CD14-positive monocyte (primary cell): ENCODE results near the gene H6PD. TPM values are rescaled to one million over a fixed set of nuclear protein-coding genes. Genes with fewer than 3 reads are reported as not detected.
A peak's percentile ranks its signal among the peaks of the same experiment; 100 is the strongest.

Experiments
- DNase-seq, 3 donors: peaks; one replicate each; pipeline ENCODE4 v3.0.0-alpha.2; 2011 to 2022
- H2AFZ ChIP-seq: 2 replicates; pipeline ENCODE4 v1.6.0; 2012; ENCODE audit warnings: mild to moderate bottlenecking, low read depth, low read length, inconsistent platforms; ENCODE audit not compliant: insufficient read depth, poor library complexity, severe bottlenecking
- H3K27ac ChIP-seq, 2 donors: 1 replicate in 1 of 2; 2 replicates in 1 of 2; pipeline ENCODE4 v1.5.1; 2012 to 2013; ENCODE audit warnings: low read length in 2 of 2, control low read depth in 1 of 2, inconsistent platforms in 1 of 2, low read depth in 1 of 2, mild to moderate bottlenecking in 1 of 2
- H3K27me3 ChIP-seq, 2 donors: one replicate each; pipeline versions ENCODE4 v1.6.0 to v1.6.1; 2011 to 2013; ENCODE audit warnings: low read length in 2 of 2; ENCODE audit not compliant: control insufficient read depth in 2 of 2, insufficient read depth in 2 of 2
- H3K36me3 ChIP-seq, 2 donors: replicated peaks in 1 of 2; 1 replicate in 1 of 2; 2 replicates in 1 of 2; pipeline versions ENCODE4 v1.5.1 to v1.6.1; 2012 to 2013; ENCODE audit warnings: low read length in 2 of 2, control low read depth in 1 of 2, inconsistent platforms in 1 of 2, mild to moderate bottlenecking in 1 of 2; ENCODE audit not compliant: insufficient read depth in 2 of 2, control insufficient read depth in 1 of 2
- H3K4me1 ChIP-seq, 2 donors: 1 replicate in 1 of 2; 2 replicates in 1 of 2; pipeline versions ENCODE4 v1.5.1 to v1.6.1; 2012 to 2013; ENCODE audit warnings: low read length in 2 of 2, control low read depth in 1 of 2, inconsistent platforms in 1 of 2, mild to moderate bottlenecking in 1 of 2, moderate library complexity in 1 of 2; ENCODE audit not compliant: insufficient read depth in 2 of 2, control insufficient read depth in 1 of 2
- H3K4me2 ChIP-seq: replicated peaks from 2 replicates; pipeline ENCODE3; 2012; ENCODE audit warnings: low read length, moderate library complexity, mild to moderate bottlenecking; ENCODE audit not compliant: poor library complexity, severe bottlenecking; ENCODE audit errors: extremely low read depth
- H3K4me3 ChIP-seq, 3 experiments: fragments of 200-600 bp in 1 of 3; sonication (generic) in 1 of 3; replicated peaks in 1 of 3; 1 replicate in 2 of 3; 2 replicates in 1 of 3; pipeline ENCODE4 v1.5.1; 2011 to 2013; ENCODE audit warnings: low read length in 3 of 3, mild to moderate bottlenecking in 3 of 3, control low read depth in 2 of 3, low read depth in 2 of 3, inconsistent platforms in 1 of 3, moderate library complexity in 1 of 3
- H3K79me2 ChIP-seq: 2 replicates; pipeline ENCODE4 v1.6.0; 2012; ENCODE audit warnings: mild to moderate bottlenecking, control low read depth, inconsistent platforms, low read length, moderate library complexity; ENCODE audit not compliant: insufficient read depth
- H3K9ac ChIP-seq: 2 replicates; pipeline ENCODE4 v1.6.0; 2017; ENCODE audit warnings: low read length, mild to moderate bottlenecking; ENCODE audit not compliant: insufficient read depth, poor library complexity, severe bottlenecking
- H3K9me3 ChIP-seq, 2 donors: replicated peaks in 1 of 2; 1 replicate in 1 of 2; 2 replicates in 1 of 2; pipeline versions ENCODE4 v1.5.1 to v1.6.1; 2012 to 2013; ENCODE audit warnings: low read length in 2 of 2, control low read depth in 1 of 2; ENCODE audit not compliant: control insufficient read depth in 1 of 2, insufficient read depth in 1 of 2
- H4K20me1 ChIP-seq: 2 replicates; pipeline ENCODE4 v1.6.0; 2012; ENCODE audit warnings: mild to moderate bottlenecking, low read length, control low read depth, moderate library complexity; ENCODE audit not compliant: insufficient read depth
- H3K27ac Mint-ChIP-seq, 7 donors: one replicate each; pipeline ENCODE4 v1.8.0; 2020; ENCODE audit warnings: mild to moderate bottlenecking in 7 of 7, mixed read lengths in 7 of 7, moderate library complexity in 6 of 7, inconsistent platforms in 2 of 7
- H3K27me3 Mint-ChIP-seq, 3 donors: one replicate each; pipeline ENCODE4 v1.8.0; 2021 to 2022; ENCODE audit warnings: low read depth in 3 of 3, mild to moderate bottlenecking in 3 of 3, mixed read lengths in 3 of 3, moderate library complexity in 3 of 3, inconsistent platforms in 1 of 3
- H3K36me3 Mint-ChIP-seq, 2 donors: one replicate each; pipeline ENCODE4 v1.8.0; 2020; ENCODE audit warnings: mixed read lengths in 2 of 2, inconsistent platforms in 1 of 2, mild to moderate bottlenecking in 1 of 2
- H3K4me1 Mint-ChIP-seq: one replicate; pipeline ENCODE4 v1.8.0; 2020; ENCODE audit warnings: mild to moderate bottlenecking, mixed read lengths
- H3K4me3 Mint-ChIP-seq, 2 donors: one replicate each; pipeline ENCODE4 v1.8.0; 2020; ENCODE audit warnings: mild to moderate bottlenecking in 2 of 2, mixed read lengths in 2 of 2, moderate library complexity in 1 of 2
- H3K9me3 Mint-ChIP-seq, 7 donors: one replicate each; pipeline ENCODE4 v1.8.0; 2020 to 2022; ENCODE audit warnings: mixed read lengths in 7 of 7, mild to moderate bottlenecking in 6 of 7, moderate library complexity in 6 of 7, inconsistent platforms in 2 of 7
- WGBS: methylation state at CpG from one replicate; pipeline ENCODE4 v1.1.5; 2013; ENCODE audit warnings: missing lambda C conversion rate; ENCODE audit not compliant: insufficient coverage; 5-methylcytosine and 5-hydroxymethylcytosine counted together
- intact Hi-C, 2 donors: fragments of 100-400 bp; cut with micrococcal nuclease; formaldehyde crosslinking; loops; one replicate each; pipeline versions ENCODE4 v1.15.0 to v1.15.1; 2023
- polyA plus RNA-seq, 3 donors: library from polyadenylated mRNA; depleted of rRNA in 1 of 3; unstranded in 2 of 3; stranded (reverse) in 1 of 3; fragments of 300-500 nt in 2 of 3; fragments of >200 nt in 1 of 3; fragmentation: Illumina TruSeq in 2 of 3; gene quantifications; 1 replicate in 2 of 3; 2 replicates in 1 of 3; pipeline ENCODE4 v1.2.3, GENCODE V29; 2012 to 2021
- TF ChIP-seq, protein P1 (sequence below): fragments of 200-600 bp; IDR thresholded peaks from one replicate; pipeline ENCODE4 v1.8.0; 2022; ENCODE audit warnings: antibody characterized with exemption, mild to moderate bottlenecking

H6PD gene
- polyA plus RNA-seq, 3 donors = 8.6 to 15.9 (median 11.4) TPM

DNA sequence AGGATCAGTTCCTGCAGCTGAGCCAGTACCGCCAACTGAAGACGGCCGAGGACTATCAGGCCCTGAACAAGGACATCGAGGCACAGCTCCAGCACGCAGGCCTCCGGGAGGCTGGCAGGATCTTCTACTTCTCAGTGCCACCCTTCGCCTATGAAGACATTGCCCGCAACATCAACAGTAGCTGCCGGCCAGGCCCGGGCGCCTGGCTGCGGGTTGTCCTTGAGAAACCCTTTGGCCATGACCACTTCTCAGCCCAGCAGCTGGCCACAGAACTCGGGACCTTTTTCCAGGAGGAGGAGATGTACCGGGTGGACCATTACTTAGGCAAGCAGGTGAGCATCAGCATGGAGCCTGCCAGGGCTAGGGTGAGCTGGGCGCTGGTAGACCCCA is 10.7 kb downstream of the H6PD start:
- Histone ChIP-seq H3K9ac (no peak overlapping the region), H2AFZ (no peak overlapping the region), H3K9me3 (no peaks in the 10 kb centered on the region), H3K4me3 (no peak overlapping the region), H3K4me2 (no peak overlapping the region), H3K4me1 (peaks cover 44 to 45% of the 10 kb centered on the region in 2 donors), H3K27ac (no peak overlapping the region), H4K20me1 (peaks cover 63% of the 10 kb centered on the region), H3K27me3 (no peaks in the 10 kb centered on the region), H3K79me2 (peaks cover 3% of the 10 kb centered on the region), H3K36me3 (peaks cover 25 to 45% of the 10 kb centered on the region in 2 donors)
- DNase-seq = no peak
- TF ChIP-seq, protein P1, sequence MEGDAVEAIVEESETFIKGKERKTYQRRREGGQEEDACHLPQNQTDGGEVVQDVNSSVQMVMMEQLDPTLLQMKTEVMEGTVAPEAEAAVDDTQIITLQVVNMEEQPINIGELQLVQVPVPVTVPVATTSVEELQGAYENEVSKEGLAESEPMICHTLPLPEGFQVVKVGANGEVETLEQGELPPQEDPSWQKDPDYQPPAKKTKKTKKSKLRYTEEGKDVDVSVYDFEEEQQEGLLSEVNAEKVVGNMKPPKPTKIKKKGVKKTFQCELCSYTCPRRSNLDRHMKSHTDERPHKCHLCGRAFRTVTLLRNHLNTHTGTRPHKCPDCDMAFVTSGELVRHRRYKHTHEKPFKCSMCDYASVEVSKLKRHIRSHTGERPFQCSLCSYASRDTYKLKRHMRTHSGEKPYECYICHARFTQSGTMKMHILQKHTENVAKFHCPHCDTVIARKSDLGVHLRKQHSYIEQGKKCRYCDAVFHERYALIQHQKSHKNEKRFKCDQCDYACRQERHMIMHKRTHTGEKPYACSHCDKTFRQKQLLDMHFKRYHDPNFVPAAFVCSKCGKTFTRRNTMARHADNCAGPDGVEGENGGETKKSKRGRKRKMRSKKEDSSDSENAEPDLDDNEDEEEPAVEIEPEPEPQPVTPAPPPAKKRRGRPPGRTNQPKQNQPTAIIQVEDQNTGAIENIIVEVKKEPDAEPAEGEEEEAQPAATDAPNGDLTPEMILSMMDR = no peak
- 96% methylated on average over 15 of the region's 15 CpGs for WGBS
- Mint-ChIP-seq H3K4me3 (no peak overlapping the region), H3K4me1 (peaks cover 43% of the 10 kb centered on the region), H3K27me3 (peaks cover 4 to 18% (median 11%) of the 10 kb centered on the region in 3 donors), H3K9me3 (peaks cover 0 to 9% (median 0%) of the 10 kb centered on the region in 7 donors), H3K27ac (no peak overlapping the region), H3K36me3 (peaks cover 49 to 65% of the 10 kb centered on the region in 2 donors)
- intact Hi-C loops = no loop called here

DNA sequence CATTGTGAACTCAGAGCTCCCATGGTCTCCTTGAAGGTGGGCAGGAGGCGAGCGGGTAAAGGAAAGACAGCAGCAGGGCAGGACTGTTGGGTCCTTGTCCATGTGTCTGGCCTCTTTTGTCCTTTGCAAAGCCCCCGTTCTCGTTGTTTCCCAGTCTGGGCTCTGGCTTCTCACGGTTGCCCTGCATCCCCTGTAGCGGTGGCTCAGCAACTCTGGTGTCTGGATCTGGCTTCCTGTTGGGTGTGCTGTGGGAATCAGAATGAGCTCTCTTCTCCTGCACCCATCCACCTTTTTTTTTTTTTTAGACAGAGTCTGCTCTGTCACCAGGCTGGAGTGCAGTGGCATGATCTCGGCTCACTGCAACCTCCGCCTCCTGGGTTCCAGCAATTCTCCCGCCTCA is 11.1 kb downstream of the H6PD start:
- peaks cover 45 to 63% of the 10 kb centered on the region in 2 donors for H3K36me3 Mint-ChIP-seq
- H3K4me2 ChIP-seq = no peak overlapping the region
- intact Hi-C loops = no loop called here
- no peak overlapping the region for H3K4me3 Mint-ChIP-seq
- peaks cover 63% of the 10 kb centered on the region for H4K20me1 ChIP-seq
- 99% methylated on average over 6 of the region's 9 CpGs for WGBS
- no peak overlapping the region for H3K27ac ChIP-seq
- H3K27me3 ChIP-seq = no peaks in the 10 kb centered on the region
- no peak overlapping the region for H3K9ac ChIP-seq
- peak overlapping the region in 2 of 7 donors; percentile 25 to 56 for H3K27ac Mint-ChIP-seq
- TF ChIP-seq, protein P1 = no peak
- H3K36me3 ChIP-seq = peaks cover 28 to 49% of the 10 kb centered on the region in 2 donors
- H3K4me1 ChIP-seq = peaks cover 40 to 41% of the 10 kb centered on the region in 2 donors
- peaks cover 3% of the 10 kb centered on the region for H3K79me2 ChIP-seq
- H2AFZ ChIP-seq = no peak overlapping the region
- peaks cover 4 to 14% (median 11%) of the 10 kb centered on the region in 3 donors for H3K27me3 Mint-ChIP-seq
- H3K4me3 ChIP-seq = no peak overlapping the region
- H3K9me3 Mint-ChIP-seq = peaks cover 0 to 9% (median 0%) of the 10 kb centered on the region in 7 donors
- DNase-seq = no peak
- H3K4me1 Mint-ChIP-seq = peaks cover 39% of the 10 kb centered on the region
- H3K9me3 ChIP-seq = no peaks in the 10 kb centered on the region
